Ishikawa (cell line): ENCODE data around the gene TMEM52B.

Experiments
- CEBPB ChIP-seq: IDR thresholded peaks from 2 replicates; pipeline ENCODE4 v1.6.1; 2012
- CREB1 ChIP-seq: IDR thresholded peaks from 2 replicates; pipeline ENCODE4 v1.6.1; 2012; ENCODE audit warnings: low read depth
- EP300 ChIP-seq: IDR thresholded peaks from 2 replicates; pipeline ENCODE4 v1.6.1; 2012; ENCODE audit warnings: borderline replicate concordance
- TCF12 ChIP-seq: IDR thresholded peaks from 2 replicates; pipeline ENCODE4 v1.6.1; 2012; ENCODE audit warnings: low read depth
- ZBTB7A ChIP-seq: IDR thresholded peaks from 2 replicates; pipeline ENCODE4 v1.6.1; 2012; ENCODE audit warnings: low read depth

GRCh38 chr12:10197879-10198278 is 19.0 kb downstream of the TMEM52B start:
- TF ChIP-seq CEBPB, result no peak
- no peak for TF ChIP-seq TCF12
- TF ChIP-seq ZBTB7A, result no peak
- no peak for TF ChIP-seq EP300
- TF ChIP-seq CREB1, result no peak
